Amniotic epithelial cell (primary cell): ENCODE data around the gene GFOD1.
A peak's percentile ranks its signal among the peaks of the same experiment; 100 is the strongest.
"Not testable (repeated sequence)": the region's sequence is repeated elsewhere in the genome, so short reads cannot be mapped to it uniquely, and the experiment has no call there.

ENCODE experiments used
- DNase-seq: peaks from one replicate; pipeline ENCODE4 v3.0.0-alpha.2; 2010; ENCODE audit warnings: low read depth

Gene GFOD1

DNA sequence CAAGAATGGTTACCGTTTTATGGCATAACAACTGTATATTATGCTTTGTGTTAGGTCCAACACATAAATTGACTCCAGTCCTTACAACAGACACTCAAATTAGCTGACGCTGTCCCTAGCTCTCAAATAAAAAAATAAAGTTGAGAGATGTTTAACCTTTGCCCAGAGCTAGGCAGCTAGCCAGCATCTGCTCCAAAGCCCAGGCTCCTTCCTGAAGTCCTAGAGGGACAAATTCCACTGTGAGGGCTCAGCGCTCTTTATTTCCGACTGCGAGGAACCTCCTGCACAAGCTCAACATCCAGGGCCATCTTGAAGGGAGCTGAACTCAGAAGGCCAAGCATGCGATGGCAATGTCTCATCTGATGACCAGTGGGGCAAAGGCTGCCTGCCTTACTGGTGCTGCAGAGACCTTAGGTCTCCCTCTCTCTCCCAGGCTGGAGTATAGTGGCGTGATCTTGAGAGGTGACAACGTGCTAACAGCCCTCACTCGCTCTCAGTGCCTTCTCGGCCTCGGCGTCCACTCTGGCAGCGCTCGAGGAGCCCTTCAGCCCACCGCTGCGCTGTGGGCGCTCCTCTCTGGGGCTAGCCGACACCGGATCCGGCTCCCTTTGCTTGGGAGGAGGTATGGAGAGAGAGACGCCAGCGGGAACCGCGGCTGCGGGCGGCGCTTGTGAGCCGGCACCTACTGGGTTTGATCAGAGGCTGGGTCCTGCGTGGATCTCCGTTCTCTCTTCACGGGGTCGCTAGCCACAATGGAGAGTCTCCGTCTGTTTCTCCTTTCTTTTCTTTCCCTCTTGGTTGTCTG lies 24.7 kb upstream of the GFOD1 start:
- DNase-seq, result no peak

DNA sequence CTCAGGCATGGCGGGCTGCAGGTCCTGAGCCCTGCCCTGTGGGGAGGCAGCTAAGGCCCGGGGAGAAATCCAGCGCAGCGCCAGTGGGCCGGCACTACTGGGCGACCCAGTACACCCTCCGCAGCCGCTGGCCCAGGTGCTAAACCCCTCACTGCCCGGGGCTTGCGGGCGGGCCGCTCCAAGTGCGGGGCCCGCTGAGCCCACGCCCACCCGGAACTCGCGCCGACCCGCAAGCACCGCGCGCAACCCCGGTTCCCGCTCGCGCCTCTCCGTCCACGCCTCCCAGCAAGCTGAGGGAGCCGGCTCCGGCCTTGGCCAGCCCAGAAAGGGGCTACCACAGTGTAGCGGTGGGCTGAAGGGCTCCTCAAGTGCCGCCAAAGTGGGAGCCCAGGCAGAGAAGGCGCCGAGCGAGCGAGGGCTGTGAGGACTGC lies 23.8 kb upstream of the GFOD1 start:
- not testable (repeated sequence) for DNase-seq

DNA sequence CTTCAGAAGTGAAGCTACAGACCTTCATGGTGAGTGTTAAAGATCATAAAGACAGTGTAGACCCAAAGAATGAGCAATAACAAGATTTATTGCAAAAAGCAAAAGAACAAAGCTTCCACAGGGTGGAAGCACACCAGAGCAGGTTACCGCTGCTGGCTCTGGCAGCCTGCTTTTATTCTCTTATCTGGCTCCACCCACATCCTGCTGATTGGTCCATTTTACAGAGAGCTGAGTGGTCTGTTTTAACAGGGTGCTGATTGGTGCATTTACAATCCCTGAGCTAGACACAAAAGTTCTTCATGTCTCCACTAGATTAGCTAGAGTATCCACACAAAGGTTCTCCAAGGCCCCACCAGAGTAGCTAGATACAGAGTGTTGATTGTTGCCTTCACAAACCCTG lies 23.0 kb upstream of the GFOD1 start:
- DNase-seq, result not testable (repeated sequence)

- DNase-seq, result no peak
These were observed 21.6 kb upstream of the GFOD1 start for GRCh38 chr6:13508711-13509705.

DNA sequence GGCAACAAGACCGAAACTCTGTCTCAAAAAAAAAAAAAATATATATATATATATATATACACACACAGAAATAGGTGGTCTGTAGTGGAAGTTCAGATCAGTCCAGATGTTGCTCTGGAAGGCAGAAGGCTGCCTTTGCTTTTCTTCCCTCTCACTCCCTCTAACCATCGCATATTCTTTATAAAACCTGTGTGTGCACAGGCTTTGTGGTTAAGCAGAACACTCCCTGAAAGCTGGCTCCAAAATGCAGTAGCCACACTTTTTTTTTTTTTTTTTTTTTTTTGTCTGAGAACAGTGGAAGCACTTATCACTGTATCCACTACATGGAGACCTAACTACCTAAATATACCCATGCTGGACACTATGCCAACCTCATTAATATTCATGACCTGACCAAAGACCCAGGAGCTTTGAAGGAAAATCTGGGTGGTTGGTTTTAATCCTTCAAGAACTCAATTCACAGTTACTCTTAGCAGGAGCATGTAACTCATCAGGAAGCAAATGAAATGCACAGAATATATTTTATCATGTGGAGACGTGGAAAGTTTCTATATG lies 20.0 kb upstream of the GFOD1 start:
- no peak for DNase-seq

GRCh38 chr6:13505345-13505734 lies 17.9 kb upstream of the GFOD1 start:
- DNase-seq, result no peak

DNA sequence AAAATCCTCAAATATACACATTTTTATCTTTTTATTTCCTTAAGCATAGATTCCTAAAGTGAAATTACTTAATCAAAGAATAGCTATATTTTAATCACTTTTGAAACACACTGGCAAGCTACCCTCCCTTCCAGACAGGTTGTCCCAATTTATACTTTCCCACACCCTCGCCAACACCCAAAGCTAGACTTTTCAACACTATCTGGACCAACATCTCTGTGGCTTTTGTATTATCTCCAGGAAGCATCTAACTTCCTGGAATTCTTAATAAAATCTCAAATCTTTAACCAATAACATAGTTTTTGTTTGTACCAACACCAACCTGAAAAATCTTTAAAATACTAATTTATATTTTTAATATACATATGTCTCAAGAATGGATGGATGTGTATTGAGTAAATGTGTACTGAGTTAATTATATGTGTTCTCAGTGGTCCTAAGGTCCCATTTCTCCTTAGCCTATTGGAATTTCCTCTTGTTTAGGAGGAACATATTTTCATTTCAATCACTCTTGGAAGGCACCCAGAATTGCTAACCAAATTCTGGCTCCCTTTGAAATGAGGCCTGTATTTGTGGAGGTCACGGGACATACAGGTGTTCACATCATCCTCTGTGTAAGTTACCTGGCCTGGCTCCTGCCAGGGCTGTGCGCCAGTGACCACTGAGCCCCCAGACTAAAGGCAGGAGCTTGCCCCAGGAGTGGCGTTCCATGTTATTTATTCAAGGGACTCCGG lies 17.4 kb upstream of the GFOD1 start:
- no peak for DNase-seq

- no peak for DNase-seq
These were observed 13.5 kb upstream of the GFOD1 start for GRCh38 chr6:13500915-13501314.

DNA sequence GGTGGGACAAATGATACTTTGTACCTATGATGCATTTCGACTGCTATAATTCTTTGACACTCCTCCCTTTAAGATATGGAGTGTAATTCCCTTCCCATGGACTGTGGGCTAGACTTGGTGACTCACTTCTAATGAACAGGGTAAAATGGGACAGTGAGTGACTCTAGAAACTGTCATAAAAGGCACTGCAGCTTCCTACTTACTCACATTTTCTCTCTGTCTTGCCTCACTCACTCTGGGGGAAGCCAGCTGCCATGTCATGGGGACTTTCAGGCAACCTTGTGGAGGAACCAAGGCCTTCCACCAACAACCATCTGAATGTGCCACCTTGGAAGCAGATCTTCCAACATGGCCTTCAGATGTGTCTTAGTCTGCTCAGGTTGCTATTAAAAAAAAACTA lies 12.9 kb upstream of the GFOD1 start:
- no peak for DNase-seq

DNA sequence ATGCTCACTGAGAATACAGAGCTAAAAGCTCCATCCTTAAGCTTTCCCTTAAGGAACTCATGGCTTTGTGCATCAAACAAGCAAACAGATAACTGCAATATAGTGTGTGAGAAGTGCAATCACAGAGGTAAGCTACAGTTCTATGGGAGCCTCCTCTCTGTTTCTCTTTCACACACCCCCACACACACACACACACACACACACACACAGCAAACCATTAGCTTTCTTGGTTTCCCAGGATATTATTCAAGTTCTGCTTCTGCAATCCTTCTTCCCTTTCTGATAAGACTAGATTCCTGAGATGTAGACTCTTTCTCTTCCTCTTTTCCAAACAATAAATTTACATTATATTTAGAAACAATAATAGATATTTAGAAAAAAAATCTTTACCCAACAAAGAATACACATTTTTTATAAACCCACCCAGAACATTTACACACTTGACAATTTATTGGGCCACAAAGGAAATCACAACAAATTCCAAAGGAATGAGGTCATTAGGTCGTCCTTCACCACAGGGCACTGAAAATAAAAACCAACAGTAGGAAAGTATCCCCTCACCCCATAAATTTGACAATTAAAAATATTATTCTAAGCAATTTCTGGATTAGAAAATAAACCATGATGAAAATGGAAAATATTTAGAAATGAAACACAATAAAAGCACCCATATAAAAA lies 9.3 kb upstream of the GFOD1 start:
- peak; percentile 73 for DNase-seq

DNA sequence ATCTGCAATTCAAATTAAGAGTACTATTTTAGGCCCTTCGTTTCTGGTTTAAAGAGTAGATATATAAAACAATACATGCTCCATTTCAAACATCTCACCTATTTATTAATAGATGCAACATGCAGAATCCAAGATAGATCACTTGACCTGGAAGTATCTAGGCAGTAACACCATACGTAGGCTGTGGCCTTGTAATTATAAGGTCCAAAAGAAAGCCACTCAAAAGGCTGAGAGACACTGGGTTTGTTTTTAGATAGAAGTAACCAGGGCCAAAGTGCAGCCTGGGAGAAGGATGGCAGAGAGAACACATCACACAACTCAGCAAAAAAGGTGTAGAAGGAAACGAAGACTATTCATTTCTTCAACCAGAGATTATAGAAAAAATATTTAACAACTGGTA lies 8.4 kb upstream of the GFOD1 start:
- no peak for DNase-seq

- DNase-seq, result no peak
These were observed 7.8 kb upstream of the GFOD1 start for GRCh38 chr6:13495112-13495776.

DNA sequence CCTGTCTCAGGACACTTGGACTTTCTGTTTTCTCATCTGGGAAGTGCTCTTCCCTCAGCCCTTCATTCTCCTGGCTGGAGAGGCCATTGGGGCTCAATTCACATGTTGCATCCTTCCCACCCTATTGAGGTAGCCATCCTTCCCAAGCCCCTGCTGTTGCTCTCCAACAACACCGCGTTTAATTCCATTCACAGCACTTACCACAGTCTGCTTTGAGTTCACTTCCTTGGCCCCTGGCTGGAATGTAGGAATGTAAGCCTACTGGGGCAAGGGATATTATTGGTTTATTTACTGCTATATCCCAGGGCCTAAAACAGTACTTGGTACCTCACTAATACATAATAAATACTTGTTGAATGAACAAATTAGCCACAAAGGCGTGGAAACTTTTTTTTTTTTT lies 6.7 kb upstream of the GFOD1 start:
- DNase-seq, result no peak

DNA sequence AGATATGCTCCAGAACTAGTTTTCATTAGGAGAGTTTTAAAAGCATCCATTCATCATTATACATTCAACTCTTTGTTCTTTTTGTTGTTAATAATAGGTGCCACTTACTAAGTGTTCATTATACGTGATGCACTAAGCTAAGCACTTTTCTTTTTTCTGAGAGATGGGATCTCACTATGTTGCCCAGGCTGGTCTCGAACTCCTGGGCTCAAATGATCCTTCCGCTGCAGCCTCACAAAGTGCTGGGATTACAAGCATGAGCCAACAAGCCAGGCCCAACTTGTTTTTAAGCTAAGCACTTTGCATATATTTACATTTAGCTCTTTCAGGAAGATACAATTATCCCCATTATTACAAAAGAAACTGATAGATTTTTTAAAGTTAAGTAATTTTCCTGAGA lies 5.7 kb upstream of the GFOD1 start:
- DNase-seq, result no peak

GRCh38 chr6:13492357-13492756 lies 5.0 kb upstream of the GFOD1 start:
- peak; percentile 60 for DNase-seq

- no peak for DNase-seq
These were observed 4.1 kb upstream of the GFOD1 start for GRCh38 chr6:13491538-13491937.

DNA sequence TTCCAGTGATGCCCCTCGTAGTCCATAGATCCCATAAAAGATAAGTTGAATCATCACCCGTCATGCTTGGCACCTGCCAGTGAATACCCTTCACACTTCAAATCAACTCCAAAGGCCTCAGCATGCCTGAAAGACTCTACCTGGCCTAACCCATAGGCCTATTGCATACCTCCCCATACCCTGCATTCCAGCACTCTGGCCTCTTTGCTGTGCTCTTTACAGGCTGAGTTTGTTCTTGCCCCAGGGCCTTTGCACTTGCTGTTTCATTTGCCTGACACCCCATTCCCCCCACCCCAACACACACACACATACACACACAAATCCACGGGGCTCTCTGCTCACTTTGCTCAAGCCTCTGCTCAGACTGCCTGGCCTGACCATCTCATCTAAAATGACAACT lies 3.0 kb upstream of the GFOD1 start:
- DNase-seq, result no peak

DNA sequence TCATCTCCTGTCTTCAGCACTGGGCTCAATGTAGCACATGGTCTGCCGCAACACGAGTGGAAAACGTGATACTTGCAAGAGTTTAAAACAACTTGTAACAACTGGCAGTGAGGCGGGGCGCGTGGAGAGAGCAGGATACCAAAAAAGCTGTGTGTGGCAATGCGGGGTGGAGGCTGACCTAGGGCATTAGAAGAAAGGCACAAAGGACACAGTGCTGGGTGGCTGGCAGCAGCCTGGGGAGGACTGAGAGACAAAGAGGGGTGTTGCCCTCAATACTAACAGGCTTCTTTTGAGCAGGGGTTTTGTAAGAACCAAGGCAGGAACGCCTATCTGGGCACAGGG lies 1.5 kb upstream of the GFOD1 start:
- DNase-seq, result no peak

DNA sequence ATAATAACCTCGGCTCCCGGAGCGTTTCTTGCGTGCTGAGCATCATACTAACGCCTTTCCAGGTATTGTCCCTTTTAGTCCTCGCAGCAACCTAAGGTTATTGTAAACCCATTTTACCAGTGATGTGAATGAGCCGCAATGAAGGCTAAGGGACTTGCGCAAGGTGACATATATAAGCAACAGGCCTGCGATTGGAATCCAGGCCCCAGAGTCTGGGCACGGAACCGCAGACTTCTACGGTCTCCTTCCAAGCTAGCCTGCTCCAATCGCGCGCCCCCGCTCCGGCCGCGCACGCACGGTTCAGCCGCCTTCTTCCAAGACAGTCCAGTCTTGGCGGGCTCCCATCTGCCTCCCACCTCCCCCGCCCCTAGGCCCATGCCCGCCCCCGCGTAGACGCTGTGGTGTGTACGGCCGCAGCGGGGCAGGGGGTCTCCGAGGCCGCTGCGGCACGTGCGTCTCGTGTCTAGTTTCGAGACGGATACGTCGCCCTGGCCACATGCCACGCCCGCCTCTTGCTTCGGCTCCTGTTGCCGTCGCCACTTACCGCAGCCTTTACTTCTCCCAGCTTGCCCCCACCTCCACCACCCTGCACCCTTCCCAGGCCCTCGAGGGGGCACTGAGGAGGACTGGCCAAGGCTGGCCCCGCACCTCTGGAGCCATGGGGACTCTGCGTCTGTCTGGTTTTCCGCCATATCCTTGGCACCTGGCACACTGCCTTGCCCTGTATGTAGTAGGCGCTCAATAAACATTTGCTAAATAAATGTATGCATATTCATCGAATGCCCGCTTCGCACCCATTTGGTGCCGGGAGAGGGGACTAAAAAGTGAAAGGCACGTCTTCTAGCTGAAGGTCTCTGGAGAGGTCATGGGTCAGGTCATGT lies 855 bp upstream of the GFOD1 start:
- DNase-seq, result peak; percentile 54

DNA sequence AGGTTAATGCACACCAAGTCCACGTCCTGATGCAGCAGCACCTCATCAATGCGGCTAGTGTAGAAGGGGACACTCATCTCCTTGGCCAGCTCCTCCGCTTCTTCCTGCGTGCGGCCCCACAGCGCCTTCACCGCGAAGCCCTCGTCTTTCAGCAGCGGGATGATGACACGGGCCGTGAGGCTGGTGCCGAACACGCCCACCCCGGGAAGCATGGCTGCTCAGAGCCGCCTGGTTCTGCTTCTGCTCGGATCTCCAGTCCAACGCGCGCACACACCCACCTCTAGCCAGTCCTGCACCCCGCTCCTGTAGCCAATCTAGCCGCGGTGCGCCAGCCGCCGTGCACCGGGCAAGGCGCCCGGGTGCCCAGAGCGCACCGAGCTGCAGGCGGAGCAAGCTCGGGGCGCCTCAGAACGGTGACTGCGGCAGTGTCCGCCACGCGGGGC lies 700 bp downstream of the GFOD1 start:
- DNase-seq, result peak; percentile 55
